Superior temporal gyrus (tissue), 1 donor: ENCODE results near the gene PAK2.
"Not testable (repeated sequence)": the region's sequence is repeated elsewhere in the genome, so short reads cannot be mapped to it uniquely, and the experiment has no call there.

ENCODE experiments used
- DNase-seq: peaks from one replicate; pipeline ENCODE4 v3.0.0-alpha.2; 2016; ENCODE audit errors: extremely low spot score

PAK2 gene

DNA sequence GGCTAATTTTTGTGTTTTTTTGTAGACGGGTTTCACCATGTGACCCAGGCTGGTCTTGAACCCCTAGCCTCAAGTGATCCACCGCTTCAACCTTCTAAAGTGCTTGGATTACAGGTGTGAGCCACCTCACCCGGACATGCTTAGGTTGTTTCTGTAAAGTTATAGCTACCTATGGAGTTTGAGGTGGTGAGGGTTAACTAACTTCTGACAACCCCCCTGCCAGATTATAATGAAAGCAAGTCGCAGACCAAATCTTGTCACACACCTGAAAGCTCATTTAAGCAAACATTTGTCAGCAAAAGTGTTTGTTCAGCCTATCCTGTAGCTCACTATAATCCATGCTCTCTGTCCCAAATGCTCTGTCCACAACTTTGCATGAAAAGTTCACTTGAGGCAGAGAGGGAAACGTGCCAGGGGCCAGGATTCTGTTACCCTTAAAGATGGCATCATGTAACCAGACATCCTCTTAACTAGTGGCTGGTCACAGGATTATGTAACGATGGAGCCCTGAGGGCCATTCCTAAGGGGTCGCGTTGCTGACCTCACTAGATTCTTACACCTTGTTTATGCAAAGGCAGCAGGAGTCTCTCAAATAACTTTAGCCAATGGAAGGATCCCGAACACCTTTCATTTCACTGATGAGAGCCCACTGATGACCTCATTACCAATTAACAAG, 103.9 kb downstream of the PAK2 start:
- no peak for DNase-seq

DNA sequence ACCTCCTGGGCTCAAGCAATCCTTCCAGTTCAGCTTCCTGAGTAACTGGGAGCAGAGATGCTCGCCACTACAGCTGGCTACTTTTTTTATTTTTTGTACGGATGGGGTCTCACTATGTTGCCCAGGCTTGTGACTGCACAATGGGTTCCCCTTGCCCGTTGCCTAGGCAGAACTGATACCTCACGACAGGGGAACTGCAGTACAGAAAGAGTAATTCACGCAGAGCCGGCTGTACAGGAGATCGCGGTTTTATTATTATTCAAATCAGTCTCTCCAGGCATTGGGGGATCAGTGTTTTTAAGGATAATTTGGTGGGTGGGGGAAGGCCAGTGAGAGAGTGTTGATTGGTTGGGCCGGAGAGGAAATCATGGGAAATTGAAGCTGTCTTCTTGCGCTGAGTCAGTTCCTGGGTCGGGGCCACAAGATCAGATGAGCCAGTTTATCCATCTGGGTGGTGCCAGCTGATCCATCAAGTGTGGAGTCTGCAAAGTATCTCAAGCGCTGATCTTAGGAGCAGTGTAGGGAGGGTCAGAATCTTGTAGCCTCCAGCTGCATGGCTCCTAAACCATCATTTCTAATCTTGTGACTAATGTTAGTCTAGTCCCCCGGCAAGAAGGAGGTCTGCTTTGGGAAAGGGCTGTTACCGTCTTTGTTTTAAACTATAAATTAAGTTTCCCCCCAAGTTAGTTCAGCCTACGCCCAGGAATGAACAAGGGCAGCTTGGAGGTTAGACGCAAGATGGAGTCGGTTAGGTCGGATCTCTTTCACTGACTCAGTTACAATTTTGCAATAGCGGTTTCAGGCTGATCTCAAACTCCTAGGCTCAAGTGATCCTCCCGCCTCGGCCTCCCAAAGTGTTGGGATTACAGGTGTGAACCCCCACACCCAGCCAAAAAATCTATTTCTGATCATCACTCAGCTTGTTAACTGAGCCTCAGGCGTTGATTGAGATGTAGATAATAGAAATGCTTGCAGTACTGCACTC, 104.9 kb downstream of the PAK2 start:
- DNase-seq, result not testable (repeated sequence)

DNA sequence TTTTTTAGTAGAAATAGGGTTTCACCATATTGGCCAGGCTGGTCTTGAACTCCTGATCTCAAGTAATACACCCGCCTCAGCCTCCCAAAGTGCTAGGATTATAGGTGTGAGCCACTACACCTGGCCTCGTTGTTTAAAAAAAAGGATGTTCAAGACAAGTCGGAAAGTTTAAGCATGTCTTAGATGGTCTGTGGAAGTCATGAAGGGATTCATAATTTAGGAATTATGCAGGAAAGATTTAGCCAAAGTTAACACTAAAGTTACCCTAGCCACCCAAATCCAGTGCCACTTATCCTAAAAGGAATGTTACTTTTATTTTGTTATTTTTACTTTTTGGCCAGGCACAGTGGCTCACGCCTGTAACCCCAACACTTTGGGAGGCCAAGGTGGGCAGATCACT, 108.7 kb downstream of the PAK2 start:
- not testable (repeated sequence) for DNase-seq

DNA sequence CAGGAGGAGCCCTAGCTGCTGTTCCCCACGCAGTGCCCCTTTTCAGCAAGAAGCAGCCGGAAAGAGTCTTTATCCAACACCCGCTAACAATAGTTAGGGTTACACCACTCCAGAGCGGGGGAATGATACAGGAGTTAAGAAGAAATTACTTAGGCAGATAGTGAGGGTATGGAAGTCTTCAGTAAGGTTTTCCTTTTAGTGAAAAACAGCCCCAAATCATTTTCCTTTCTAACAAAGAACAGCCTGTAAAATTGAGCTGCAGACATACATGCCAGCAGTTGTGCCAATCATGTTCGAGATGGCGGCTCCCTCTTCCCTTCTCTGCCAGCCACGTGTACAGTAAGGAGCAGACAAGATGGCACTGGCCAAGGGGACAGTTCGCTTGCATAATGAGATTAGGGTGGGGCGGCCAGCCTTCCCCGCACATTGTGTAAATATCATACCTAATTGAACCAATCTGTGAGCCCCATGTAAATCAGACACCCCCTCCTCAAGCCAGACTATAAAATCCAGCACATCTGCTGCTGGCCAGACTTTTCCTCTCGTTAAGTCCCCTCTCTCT, 109.6 kb downstream of the PAK2 start:
- no peak for DNase-seq

DNA sequence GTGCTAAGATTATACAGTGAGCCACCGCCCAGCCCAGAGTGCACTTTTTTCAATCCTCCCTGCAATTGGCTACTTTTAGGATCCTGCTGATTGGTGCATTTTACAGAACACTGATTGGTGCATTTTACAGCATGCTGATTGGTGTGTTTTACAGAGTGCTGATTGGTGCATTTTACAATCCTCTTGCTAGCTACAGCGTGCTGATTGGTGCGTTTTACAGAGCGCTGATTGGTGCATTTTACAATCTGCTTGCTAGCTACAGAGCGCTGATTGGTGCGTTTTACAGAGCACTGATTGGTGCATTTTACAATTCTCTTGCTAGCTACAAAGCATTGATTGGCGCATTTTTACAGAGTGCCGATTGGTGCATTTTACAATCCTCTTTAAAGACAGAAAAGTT, 123.3 kb downstream of the PAK2 start:
- DNase-seq, result not testable (repeated sequence)

DNA sequence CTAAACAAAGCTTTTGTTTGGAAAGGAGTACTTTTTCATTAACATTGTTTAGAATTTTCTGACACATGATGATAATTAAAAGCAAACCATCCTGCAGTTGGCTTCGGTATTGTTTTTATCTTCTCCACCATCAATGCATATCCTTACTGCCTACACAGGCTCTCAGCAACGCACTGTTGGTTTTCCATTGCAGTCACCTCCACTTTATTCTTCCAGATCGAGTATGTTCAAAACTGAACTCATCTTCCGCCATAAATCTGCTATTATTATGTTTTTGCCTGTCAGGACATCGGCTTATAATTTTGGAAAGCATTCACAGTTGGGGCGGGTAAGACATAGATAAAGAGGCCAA, 127.5 kb downstream of the PAK2 start:
- DNase-seq, result no peak

DNA sequence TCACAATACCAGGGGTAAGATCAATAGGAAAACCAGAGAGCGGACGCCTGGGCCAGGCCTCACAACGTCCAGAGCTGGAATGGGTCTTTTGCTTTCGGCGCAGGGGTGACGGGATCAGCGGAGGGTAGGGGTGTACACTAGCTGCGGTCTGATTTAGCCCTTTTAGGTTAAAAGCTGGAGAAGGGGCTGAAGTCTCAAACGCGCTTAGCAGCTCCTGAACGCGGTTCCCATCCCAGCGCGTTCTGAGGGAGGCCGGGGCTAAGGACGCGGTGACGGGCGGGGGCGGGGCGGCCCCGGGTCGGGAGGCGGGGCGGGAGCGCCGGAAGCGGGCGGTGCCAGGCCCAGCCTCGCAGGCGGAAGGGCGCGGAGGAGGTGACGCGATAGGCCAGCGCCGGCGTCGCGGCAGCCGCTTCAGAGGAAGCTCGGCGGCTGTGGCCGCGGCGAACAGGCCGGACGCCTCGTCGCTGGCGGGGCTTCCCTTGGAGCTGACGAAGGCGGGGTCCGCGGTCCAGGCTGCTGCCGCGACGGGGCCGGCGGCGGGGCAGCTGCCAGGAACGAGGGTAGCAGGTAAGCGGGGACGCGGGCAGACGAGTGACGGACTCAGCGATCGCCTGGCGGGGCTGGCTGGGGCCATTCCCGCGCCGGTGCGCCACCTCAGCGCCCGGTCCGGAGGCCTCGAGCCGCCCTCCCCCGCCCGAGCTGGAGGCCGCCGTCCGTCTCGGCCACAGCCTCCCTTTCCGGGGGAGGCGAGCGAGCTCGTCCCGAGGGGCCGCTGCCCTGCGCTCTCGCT, 128.0 kb downstream of the PAK2 start, which contains the start of gene SENP5:
Gene SENP5, plus strand, starts transcription at position 414 of the 790 bp plus-strand sequence. CDS start 17,262 bp downstream, outside the sequence.
- peak; percentile 93 for DNase-seq

DNA sequence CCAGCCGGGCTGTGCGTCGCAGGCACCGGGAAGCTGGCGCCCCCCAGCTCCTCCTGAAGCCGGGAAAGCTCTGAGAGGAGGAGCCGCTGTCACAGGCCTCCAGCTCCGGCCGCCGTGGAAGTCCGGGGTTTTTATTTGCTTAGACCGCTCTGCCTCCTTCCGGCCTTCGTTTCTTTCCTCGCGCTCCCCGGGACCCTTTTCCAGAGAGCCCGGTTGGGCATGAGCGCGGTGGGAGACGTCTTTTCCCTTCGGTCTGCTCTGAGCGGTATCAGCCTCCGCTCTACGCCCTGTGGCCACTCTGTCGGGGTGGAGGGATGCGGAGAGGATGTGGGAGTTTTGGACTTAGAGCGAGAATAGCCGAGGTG, 128.6 kb downstream of the PAK2 start:
- no peak for DNase-seq

DNA sequence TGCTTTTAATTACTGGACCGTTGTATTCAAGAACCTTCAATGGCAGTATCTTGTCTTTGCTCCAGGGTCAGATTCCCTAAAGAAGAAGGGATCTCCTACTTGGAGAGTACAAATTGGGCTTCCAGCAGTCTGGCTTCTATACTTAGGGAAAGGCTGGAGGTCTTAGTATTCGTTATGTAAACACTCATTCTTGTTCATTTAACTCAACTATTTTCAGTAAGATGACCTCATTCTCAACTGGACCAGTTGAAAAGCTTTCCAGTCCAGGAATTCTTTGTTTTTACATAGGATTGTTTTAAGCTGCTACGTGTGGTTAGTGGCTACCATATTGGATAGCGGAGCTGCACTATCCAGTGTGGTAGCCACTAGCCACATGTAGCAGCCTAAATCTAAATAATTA, 132.7 kb downstream of the PAK2 start:
- DNase-seq, result no peak

DNA sequence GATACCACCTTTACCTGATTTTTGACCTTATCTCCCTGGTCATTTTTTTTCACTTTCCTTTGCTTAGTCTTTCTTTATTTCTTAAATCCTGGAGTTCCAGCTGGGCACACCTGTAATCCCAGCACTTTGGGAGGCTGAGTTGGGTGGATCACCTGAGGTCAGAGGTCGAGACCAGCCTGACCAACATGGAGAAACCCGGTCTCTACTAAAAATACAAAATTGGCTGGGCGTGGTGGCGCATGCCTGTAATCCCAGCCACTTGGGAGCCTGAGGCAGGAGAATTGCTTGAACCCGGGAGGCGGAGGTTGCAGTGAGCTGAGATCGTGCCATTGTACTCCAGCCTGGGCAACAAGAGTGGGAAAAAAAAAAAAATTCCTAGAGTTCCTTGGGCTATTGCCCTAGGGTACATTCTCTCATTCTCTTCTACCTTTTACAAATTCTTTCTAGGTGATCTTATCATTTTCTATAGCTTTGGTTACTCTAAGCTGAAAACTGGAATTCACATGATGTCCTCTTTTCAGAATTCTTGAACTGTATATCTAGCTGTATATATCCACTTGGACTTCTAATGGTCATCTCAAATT, 134.9 kb downstream of the PAK2 start:
- not testable (repeated sequence) for DNase-seq

DNA sequence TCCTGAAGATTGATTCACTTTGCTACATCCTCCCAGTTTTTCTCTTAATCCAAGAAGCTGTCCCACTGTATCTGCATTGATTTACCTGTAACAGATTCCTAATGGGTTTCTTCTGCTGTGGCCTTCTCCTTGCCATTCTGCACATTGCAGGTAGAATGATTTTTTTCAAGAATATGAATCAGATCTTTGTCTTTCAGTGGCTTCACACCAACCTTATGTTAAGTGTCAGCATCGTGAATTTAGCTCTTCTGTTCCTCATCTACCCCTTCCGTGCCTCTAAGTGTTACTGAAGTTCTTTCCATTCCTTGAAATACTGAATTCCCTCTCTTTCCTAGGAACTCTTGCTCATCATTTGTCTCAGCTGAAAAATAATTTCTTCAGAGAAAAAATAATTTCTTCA, 135.6 kb downstream of the PAK2 start:
- no peak for DNase-seq
